Femur (tissue), 1 donor: ENCODE data around the gene DPP6.

Experiments used
- DNase-seq: peaks from one replicate; pipeline ENCODE4 v3.0.0-alpha.2; 2017

Gene DPP6

DNA sequence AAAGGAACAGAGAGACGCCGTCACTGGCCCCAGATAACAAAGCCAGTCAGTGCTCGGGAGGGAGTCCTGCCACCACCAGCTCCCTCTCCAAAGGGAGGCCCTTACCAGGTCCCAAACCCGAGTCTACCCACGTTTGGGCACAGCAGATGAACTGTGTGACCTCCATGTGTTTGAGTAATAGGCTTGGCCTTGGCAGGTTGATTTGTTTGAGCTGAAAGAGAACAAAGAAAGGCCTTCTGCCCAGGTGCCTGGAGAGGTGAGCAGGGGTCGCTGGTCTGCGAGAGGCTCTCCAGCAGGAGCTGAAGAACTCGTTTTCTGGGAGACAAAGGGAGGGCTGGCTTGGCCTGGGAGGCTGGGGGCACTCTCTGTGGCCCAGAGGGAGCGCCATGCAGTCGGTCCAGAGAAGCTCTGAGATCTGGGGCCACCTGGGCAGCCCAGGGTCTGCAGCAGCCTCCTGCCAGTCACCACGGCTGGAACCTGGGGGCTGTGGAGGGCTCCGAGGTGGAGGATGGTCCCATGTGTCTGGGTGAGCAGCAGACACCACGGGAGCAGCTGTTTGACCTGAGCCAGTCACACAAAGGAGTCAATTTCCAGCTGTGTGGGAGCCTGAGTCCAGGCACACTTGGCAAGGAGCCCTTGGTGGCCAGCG lies 851.0 kb downstream of the DPP6 start:
- no peak for DNase-seq

DNA sequence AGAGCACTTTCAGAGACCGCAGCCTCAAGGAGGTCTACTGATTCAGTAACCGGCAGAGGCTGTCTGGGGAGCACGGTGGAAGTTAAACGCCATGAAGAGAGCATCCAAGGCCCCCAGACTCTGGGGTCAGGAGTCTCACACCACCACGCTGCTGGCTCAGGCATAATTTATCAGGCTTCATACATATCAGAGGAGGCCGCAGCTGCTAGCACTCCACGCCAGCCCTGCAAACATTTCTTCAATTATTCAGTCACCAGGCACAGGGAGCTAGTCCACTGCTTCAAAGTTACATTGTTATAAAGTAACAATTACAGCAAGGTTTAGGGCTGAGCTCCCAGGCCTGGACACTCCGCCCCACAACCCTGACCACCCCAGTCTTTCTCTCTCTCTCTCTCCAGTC lies 852.9 kb downstream of the DPP6 start:
- DNase-seq = no peak

DNA sequence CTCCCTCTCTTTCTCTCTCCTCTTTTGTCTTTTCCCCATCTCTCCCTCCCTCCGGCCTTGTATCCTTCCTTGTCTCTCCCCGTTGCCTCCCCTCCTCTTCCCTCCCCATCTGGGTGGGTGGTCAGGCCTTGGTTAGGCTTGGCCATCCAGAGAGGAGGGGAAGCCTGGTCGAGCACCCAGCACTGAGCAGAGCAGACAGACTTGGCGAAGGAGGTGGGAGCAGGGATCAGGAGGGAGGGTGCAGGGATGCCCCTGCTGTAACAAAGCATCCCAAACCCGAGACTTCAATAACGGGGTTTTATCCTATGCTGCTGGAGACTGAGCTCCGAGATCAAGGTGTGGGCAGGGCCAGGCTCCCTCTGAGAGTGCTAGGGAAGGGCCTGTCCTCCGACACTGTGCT lies 853.4 kb downstream of the DPP6 start:
- DNase-seq = no peak

DNA sequence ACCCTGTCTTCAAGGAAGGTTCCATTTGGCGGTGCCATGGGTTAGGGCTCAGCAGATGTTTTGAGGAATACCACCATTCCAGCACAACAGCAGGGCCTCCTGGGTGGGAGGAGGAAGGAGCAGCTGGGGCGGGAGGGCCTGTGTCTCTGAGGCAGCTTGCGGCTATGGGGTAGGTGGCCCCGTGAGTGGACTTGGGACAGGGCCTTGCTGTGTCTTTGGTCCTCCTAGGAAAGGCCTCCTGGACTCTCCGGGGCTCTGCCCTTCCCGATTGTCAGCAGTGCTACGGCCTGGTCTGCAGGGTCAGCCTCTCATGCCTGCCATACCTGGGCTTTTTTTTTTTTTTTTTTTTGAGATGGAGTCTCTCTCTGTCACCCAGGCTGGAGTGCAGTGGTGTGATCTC lies 854.0 kb downstream of the DPP6 start:
- DNase-seq = no peak

DNA sequence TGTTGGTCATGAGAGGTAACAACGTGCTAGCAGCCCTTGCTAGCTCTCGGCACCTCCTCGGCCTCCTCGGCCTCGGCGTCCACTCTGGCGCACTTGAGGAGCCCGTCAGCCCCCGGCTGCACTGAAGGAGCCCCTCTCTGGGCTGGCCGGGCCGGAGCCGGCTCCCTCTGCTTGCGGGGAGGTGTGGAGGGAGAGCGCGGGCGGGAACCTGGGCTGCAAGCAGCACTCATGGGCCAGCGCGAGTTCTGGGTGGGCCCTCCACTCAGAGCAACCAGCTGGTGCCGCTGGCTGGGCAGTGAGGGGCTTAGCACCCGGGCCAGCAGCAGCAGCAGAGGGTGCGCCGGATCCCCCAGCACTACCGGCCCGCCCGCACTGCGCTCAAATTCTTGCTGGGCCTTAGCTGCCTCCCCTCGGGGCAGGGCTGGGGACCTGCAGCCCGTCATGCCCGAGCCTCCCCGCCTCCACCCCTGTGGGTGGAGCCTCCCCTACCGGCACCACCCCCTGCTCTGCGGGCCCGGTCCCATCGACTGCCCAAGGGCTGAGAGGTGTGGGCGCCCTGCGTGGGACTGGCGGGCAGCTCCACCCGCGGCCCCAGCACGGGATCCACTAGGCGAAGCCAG lies 854.6 kb downstream of the DPP6 start:
- DNase-seq = no peak

DNA sequence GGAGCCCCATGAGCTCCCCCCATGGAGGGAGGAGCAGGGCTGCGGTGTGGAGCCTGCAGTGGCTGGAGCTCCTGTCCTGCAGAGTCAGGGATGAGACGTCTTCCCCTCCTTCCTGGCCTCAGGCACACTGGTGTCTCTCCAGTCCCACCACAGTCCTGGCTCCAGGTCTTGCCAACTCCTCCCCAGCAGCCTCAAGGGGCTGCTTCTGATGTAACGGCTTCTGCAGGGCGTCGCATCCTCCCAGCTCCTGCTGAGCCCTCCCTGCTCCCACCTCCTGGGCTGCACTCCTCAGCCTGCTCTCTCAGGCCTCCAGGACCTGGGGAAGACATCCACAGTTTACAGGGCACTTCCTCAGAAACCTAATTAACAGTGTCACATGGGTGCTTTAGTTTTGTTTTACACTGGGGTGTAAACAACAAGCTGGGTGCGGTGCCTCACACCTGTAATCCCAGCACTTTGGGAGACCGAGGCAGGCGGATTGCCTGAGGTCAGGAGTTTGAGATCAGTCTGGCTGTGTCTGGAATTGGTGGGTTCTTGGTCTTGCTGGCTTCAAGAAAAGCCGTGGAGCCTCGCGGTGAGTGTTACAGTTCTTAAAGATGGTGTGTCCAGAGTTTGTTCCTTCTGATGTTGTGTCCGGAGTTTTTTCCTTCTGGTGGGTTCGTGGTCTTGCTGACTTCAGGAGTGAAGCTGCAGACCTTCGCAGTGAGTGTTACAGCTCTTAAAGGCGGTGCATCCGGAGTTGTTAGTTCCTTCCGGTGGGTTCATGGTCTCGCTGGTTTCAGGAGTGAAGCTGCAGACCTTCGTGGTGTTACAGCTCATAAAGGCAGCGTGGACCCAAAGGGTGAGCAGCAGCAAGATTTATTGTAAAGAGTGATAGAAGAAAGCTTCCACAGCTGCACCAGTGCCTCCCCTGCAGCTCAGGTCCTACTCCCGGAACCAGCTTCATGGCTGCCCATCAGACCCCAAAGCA lies 855.7 kb downstream of the DPP6 start:
- no peak for DNase-seq

DNA sequence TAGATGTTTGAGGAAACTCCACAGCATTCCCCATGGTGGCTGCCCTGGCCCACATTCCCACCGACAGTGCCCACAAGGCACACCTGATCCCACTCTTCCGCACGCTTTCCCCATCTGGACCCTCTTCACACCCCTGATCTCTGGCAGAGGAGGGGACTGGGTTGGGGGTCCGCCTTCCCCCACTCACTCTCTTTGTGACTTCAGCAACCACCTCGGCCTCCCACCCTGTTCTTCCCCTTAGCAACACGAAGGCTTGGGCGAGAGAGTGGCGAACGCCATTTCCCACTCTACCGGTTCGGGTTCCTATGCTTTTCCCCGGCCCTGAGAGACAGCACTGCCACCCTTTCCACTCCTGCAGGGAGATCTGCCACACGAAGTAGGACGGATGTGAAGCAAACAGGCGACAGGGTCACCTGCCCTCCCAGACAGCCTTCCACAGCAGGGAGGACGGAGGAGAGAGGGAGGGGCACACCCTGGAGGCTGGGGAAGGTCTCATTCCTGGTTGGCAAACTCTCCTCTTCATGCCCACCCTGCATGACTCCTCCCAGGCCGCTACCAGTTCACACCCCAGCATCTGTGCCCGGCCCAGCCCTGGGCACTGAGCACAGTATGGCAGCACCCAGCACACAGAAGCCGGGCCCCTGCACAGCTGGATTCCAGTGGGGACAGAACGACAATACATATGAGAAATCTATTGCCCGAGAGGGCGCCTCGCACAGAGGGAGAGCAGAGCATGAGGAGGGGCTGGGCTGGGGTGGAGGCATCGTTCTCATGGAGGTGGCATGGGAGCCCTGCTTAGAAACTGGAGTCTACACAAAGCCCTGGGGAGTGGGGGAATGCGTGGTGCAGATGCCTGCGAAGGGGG lies 857.3 kb downstream of the DPP6 start:
- DNase-seq = no peak

DNA sequence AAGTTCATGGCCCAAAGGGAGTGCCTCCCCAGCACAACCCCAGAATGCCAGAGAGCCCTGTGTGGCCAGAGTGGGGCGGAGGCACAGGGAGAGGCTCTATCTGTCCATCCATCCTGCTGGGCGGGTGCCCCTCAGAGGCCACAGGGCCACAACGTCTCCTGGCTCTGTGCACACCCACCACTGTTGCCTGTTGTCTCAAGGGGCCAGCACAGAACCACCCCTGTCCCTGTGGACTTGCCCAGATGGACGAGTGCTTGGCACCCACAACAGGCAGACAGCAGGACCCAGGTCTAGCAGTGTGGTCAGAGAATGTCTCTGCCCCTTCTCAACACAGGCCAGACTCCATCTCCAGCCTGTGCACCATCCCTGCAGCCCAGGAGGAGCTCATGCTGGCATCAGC lies 857.9 kb downstream of the DPP6 start:
- no peak for DNase-seq

DNA sequence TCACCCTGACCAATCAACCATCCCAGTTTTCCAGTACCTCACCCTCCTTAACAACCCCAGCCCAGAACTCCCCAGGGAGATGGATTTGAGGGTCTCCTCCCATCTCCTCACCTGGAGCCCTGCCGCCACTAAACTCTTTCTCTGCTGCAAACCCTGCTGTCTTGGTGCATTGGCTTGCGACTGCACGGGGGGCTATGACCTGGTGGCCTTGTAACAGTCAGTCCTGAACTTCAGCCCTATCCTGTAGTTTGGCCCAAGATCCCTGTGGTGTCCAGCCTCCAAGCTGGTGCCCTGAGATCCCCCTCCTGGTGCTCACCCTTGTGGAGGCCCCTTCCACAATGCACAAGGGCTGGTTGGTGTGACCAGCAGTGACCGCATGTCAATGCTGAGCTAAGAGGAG lies 858.8 kb downstream of the DPP6 start:
- no peak for DNase-seq

DNA sequence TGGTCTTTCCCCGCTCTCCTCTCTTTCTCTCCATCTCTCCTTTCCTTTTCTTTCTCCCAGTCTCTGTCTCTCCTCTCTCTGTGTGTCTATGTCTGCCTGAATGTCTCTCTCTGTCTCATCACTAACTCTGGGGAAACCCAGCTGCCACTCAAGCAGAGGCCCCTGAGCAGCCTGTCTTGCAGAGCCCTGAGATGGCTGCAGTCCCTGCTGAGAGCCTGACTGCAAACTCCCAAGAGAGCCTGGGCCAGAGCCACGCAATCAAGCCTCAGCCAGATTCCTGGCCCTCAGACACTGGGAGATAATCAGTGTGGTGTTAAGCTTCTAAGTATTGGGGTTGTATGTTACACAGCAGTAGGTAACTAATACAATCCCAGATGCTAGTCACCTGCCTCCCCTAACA lies 859.2 kb downstream of the DPP6 start:
- no peak for DNase-seq

DNA sequence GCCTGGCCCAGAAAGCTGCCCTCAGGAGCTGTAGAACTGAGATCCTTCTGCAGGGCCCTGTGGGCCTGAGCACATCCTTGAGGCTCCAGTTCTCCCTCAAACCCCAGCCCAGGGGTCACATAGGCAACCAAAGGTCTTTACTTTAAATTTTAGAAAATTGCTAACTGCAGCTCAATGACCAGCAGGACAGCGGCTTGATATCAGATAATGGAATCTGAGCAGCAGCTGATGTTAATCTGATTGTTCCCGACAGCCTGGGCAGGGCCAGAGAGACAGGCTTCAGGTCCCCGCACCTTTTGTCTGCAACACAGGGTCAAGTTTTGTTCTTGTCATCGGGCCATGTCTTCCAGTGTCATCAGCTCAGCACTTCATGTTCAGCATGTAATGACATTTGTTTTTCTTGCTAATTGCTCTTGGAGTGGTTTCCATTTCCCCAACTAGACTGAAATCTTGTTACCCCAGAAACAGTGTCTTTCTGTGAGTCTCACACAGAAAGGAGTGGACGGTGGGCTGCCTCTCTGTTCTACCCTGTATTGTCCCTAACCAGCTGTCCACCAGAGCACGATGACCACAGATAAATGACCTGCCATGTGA lies 859.8 kb downstream of the DPP6 start:
- no peak for DNase-seq

DNA sequence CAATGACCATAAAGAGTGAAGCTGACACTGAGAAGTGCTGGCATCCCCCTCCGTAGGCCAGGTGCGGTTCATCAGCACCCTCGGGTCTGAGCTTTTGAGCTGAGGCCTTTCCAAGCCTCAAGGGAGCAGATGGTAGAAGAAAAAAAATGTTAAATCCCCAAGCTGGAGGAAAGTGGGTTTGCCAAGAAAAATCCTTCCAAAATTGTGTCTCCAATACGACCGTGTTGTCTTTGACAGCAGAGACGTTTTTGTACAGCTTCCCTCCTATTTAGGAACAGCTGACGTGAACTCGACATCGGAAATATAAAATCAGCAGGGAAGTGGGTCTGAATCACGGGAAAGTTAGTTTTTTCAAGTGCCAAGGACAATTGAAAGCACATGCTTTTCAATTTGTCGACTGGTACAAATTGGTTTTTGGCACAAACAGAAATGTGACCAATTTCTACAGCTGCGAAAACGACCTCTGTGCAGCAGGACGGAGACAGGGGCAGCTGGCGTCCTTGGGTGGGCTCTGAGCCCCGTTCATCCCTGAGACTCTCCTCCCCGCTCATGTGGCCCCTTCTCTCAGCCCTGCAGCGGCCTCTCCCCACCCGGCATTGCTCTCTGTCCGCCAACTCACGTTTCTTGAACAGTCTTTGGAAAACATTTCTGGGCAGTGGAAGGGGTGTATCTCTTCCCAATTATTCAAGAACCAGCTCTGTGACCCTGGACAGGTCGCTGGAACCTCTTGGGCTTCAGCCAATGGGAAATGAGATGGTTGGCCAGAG lies 860.9 kb downstream of the DPP6 start:
- peak; percentile 47 for DNase-seq

DNA sequence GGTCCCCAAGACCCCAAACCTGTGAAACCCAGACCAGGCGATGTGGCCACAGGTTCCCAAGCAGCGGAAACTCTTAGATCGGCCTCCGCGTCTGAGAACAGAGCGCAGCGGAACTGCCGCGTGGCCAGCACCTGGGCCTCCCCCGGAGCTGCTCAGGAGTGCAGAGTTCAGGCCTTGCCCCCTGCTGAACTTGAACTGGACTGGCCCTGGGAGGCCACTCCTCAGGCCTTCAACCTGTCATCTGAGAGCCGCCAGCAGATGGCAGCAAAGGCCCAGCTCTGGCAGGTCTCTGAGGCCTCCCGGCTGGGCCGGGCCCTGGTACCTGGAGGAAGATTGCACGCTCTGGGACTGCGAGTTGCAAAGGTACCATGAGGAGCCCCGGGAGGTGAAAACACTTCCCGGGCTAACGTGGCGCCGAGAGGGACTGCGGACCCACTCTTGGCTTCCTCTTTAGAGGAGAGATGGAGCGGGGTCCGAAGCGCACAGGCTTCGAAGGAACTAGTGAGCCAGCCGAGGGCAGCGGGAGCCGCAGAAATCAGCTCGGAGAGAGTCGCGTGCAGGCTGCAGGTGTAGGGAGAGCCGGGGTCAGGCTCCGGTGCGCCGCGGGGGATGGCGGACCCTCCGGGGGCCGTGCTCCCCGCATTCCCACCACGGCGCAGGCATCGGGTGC lies 861.6 kb downstream of the DPP6 start:
- DNase-seq = peak; percentile 88

DNA sequence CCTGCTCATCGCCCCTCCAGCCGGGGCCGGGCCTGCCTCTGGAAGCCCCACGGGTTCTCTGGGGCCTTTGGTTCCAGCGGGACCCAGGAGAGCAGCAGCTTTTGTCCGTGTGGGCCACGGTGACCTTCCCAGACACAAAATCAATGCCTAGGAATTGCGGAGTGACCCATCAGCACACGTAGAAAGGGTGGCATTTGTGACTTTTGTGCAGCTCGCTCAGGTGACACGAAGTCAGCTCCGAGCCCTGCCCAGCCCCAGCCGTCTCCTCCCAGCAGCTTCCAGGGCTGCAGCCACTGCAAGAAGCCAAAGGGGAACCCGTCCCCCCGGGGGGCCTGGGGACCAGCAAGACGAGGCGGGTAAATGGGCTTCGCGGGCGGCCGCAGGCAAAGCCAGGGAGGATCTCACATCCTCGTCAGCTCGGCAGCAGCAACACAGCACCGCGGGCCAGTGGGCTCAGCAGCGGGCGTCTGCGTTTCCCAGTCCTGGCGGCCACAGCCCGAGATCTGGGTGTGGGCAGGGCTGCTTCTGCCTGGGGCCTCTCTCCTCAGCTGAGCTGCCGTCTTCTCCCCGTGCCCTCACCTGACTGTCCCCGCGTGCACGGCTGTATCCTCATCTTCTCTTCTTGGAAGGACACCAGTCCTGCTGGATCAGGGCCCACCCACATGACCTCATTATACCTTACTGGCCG lies 862.3 kb downstream of the DPP6 start:
- DNase-seq = no peak

DNA sequence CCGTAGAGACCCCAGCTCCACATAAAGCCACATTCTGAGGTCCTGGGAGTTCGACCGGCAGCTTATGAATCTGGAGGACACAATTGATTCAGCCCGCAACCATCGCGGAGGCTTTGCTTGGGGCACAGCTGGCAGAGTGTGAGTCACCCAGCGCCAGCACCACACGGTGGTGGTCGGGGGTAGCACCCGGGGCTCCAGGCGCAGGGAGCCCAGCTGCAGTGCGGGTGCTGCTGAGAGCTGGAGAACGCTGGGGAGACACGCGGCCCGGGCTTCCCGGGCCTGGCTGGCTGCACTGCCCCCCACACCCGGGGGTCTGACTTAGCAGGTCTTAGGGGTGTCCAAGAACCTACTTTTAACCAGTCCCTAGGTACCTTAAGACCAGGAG lies 862.8 kb downstream of the DPP6 start:
- DNase-seq = no peak

DNA sequence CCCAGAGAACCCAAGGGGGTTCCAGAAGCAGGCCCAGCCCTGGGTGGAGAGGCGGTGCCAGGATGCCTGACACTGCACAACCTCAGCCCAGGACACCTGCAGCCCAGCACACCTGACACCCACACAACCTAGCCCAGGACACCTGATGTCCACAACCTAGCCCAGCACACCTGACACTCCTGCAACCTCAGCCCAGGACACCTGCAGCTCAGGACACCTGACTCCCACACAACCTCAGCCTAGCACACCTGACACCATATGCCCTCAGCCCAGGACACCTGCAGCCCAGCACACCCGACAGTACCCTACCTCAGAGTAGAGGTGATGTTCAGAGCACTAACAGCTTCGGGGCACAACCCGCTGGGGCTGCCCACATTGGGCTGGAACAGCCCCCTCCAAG lies 863.4 kb downstream of the DPP6 start:
- no peak for DNase-seq

DNA sequence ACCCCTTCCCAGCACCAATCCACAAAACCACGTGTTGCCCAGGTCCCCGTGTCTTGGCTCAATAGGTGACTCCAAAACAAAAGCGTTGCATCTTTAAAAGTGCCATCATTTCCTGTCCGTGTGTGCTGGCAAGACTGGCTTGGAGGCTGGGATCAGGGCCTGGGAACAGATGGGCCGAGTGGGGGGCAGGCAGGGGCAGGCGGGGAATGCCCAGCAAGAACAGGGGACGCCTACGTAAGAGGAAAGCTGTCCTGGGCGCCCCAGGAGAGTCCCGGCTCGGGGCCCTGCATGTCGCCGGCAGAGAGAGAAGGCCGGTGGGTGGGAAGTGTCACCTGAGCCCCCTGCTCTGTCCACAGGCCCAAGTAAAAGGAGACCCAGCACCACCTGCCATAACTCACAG lies 864.2 kb downstream of the DPP6 start:
- no peak for DNase-seq

DNA sequence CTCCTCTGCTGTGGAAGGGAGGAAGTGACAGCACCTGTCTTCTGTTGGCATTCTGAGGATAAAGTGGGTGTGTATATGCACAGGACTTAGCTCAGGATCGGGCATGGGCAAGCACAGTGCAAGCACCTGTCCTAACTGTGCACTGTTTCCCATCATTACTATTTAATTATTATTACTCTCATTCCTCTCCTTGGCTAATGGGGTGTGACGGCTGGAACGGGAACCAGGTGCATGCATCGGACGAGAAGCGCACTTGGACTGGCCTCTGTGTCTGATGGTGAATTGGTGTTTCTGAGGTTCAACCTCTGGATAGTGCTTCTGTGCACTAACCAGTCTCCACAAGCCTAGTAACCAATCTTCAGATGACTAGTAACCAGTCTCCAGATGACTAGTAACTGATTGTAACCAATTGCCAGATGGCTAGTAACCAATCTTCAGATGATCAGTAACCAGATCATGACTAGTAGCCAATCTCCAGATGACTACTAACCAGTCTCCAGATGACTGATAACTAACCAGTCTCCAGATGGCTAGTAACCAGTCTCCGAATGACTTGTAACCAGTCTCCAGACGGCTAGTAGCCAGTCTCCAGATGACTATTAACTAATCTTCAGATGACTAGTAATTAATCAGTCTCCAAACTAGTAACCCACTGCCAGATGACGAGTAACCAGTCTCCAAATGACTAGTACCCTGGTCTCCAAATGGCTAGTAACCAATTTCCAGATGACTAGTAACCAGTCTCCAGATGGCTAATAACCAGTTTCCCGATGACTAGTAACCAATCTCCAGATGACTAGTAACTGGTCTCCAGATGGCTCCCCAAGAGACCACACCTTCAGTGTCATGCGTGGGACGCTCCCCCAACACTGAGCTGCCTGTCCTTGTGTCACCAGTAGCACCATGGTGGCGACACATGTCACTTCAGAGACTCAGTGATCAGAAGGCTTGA lies 864.9 kb downstream of the DPP6 start:
- peak; percentile 8 for DNase-seq

DNA sequence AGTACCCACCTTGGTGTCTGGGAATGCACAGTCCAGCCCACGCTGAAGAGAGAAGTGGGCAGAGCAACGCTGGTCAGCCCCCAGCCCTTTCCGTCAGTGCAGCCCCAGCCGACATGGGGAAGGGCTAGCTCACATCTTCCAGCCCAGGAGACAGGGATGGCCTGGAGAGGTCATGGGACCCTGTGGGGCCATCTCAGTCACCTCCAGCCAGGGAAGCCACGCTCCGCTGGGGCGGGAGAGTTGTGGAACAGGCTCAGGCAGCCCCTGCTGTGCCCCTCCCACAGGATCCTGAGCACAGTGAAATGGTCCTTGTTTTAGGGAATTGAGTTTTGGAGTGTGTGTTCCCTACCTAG lies 865.6 kb downstream of the DPP6 start:
- DNase-seq = peak; percentile 5
